HG02642 (cell line): ENCODE data around the gene LHFPL3.

Source experiments
- ATAC-seq: cut with Tn5 transposase; IDR thresholded peaks from one replicate; pipeline ENCODE4 v1.9.1; 2021; ENCODE audit warnings: mild to moderate bottlenecking; ENCODE audit not compliant: unreplicated experiment, poor library complexity

Gene LHFPL3

GRCh38 chr7:104469166-104469820 lies 140.9 kb downstream of the LHFPL3 start:
- ATAC-seq: no peak

DNA sequence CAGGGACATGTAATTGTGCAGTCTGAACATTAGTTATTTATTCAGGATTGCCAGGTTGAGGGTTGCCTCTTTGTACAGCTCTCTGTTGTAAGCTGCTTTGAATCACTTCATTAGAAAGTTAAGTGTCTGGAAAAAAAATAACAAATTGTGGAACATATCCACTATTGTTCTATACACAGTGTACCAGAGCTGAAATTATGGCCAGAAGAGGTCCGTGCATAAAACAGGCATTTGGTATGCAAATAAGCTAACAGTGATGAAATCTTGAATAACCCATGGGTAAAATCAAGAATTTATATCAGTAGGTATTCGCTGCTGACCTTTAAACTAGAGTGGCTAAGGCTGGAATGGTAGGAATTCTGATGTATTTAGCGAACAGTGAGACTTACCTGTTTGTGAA lies 152.1 kb downstream of the LHFPL3 start:
- ATAC-seq: no peak

DNA sequence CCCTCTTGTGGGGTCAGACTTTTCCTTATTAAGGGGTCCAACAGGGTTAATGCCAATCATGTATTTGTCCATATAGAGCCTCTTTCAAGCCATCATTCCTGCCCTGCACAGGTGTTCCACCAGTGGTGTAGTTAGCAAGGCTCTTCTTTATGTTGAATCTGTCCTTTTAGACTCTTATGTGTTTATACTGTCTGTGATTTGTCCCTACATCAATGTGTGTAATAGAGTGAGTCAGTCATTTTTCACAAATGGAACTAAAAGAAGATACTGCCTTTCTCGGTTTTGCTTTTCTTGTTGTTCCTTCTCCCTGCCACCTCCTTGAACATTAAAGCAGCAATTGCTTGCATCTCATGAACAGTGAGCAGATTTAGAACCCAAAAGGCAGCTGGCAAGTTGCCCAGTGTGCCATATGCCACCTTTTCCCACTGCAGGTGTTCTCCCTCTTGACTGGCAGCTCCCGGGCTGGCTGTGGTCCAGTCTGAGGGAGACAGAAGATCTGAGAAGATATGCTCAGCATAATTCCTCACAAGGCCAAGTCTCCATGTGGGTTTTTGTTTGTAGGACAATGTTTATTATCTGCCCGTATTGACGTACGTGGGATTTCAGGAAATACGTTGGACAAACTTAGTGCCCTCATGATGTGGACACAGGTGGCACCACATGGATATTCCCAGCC lies 154.1 kb downstream of the LHFPL3 start:
- ATAC-seq: no peak

- ATAC-seq: no peak
Observed at GRCh38 chr7:104486931-104487330, 158.5 kb downstream of the LHFPL3 start.

DNA sequence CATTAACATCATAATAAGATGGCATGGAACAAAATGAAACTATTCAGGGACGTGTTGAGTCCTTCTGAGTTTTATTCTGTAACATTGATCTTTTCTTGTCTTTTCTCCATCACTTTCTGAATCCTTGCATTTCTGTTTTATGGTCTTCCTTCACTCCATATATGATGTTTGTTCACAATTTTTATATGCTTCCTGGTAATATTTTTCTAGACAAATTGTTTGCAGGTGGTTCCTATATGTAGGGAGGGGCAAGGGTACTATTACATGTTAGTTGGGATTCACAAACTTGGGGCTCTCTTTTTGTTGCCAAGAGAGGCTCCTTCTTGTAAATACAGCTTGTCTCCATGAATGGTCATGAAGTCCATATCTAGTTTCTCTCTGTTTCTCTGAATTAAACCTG lies 159.2 kb downstream of the LHFPL3 start:
- no peak for ATAC-seq

DNA sequence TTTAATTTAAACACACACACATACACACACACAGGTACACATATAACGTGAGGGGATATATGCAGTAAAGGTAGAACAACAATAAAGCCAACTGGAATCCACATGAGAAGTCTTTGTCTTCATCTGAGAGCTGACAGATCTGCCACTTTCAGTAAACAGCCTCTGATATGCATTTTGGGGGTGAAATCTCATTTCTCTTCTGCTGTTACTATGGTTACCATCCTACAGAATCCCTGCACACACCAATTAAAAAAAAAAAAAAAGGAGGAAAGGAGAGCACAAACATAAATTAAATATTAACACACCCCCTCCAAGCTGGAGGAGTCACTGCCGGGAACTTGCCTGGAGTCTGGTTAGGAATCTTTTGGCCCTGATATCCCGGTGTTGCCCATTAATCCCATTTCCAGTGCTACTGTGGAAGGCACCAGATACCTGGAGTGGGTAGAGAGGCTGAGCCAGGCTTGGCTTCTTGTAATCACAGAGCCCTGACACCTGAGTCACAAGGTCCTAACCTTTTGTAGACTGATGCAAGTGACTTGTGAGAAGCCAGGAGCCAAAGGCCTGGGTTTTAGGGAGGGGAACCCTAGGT lies 169.1 kb downstream of the LHFPL3 start:
- no peak for ATAC-seq

GRCh38 chr7:104499975-104500374 lies 171.6 kb downstream of the LHFPL3 start:
- no peak for ATAC-seq

- no peak for ATAC-seq
Observed at GRCh38 chr7:104509874-104510273, 181.5 kb downstream of the LHFPL3 start.

DNA sequence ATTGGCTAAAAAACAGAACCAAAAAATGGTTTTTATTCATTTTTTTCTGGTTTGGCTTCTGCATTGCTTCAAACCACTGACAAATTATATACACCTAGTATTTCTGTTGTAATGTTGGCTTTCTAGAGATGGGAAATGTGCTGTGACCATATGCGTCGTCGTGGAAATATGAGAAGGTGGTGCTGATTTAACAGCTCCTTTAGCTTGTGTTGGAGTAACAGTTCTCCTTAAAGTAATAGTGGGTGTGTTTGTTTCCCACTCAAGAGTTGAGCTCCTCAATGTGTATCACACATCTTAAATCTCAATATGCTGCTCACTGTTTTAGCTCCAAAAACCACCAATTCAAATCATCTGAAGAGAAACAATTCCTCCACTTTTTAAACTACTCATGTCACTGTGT lies 196.4 kb downstream of the LHFPL3 start:
- ATAC-seq: no peak

- no peak for ATAC-seq
Observed at GRCh38 chr7:104528142-104528541, 199.7 kb downstream of the LHFPL3 start.

DNA sequence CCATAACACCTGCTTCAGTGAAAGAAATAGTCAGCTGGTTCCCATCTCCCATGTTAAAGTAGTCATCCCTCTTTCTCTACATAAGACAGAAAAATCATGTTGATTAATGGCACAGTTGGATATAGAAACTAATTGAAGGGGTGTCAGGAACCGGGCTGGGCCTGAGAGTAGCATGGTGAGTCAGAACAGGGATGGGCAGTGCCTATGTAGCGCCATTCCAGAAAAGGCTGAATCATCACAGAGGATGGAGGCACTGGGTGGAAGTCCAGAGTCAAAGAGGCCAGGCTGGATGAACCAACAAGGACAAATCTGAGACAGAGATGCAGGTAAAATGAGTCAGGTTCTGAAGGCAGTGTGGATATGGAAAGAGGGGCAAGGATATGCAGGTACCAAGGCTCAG lies 201.2 kb downstream of the LHFPL3 start:
- no peak for ATAC-seq

DNA sequence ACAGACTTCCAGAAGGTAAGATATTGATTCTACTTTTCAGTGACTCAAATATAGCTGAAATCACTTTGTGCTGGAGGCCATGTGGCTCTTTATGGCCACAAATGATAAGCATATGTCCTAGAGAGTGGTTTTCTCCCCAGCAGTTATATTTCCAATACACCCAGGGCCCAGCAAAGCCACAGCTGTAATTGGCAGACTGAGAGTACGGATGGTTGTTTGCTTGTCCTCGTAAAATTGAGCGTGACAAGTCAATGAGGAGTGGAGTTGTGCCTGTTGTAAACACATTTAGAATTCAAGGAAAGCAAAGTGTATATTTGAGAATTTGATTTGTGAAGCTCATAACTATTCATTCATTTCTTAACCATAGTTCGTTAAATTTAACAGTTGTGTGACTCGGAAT lies 201.8 kb downstream of the LHFPL3 start:
- ATAC-seq: no peak

- ATAC-seq: no peak
Observed at GRCh38 chr7:104534149-104534548, 205.7 kb downstream of the LHFPL3 start.

GRCh38 chr7:104535841-104536240 lies 207.4 kb downstream of the LHFPL3 start:
- ATAC-seq: no peak

DNA sequence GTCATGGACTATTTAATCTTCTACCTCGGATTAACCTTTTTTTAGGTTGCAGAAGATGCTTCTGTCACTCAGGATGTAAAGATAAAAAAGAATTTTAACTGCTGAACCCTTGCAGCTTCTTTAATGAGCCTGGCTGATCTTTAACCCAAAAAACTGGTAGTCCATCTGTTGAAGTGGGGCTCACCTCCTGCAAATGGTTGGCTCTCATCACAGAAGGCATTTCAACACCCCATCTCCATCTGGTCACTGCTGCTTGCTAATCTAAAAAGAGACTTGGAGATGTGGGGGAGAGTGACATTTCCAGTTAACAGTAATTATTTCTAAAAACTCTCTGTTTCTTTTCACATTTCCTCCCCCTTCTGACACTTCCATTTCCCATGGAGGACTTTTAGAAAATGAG lies 208.6 kb downstream of the LHFPL3 start:
- ATAC-seq: no peak

- ATAC-seq: no peak
Observed at GRCh38 chr7:104538152-104538551, 209.7 kb downstream of the LHFPL3 start.

DNA sequence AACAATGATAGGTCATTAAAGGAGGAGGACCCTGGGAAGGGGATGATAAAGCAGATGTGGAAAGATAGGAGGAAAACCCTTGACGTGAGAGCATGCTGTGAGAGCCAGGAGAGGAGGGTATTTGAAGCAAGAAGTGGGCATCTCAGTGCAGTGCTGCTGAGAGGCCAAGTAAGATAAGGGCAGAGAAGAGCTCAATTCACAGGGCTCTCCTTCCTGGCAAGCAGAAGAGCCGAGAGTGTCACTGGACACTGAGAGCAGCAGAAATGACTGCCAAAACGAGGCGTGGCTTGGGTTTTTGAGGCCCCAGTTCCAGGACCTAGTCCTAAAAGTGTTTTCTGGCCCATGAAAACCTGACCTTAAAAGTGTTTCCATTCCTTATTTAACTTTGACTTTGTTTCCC lies 213.5 kb downstream of the LHFPL3 start:
- no peak for ATAC-seq

DNA sequence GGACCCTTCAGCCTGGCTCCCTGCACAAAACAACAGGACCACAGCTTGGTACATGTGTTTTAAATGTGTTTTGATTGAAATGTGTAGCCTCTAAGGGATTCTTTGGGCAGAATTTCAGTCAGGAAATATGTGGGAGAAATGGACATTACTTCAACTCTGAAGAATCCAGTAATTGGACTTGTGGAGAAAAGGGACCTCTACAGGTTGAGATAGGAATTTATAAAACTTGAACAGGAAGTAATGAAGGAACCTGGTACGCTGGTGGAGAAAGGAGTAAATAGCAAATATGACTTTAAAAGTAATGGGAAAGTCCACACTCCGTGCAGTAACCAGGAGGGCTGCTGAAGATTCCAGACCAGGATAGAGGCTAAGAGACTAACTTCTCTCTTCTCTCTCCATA lies 220.5 kb downstream of the LHFPL3 start:
- no peak for ATAC-seq

- ATAC-seq: no peak
Observed at GRCh38 chr7:104550362-104550761, 222.0 kb downstream of the LHFPL3 start.

GRCh38 chr7:104551226-104551625 lies 222.8 kb downstream of the LHFPL3 start:
- no peak for ATAC-seq

- no peak for ATAC-seq
Observed at GRCh38 chr7:104552102-104552501, 223.7 kb downstream of the LHFPL3 start.

GRCh38 chr7:104553074-104553473 lies 224.7 kb downstream of the LHFPL3 start:
- ATAC-seq: no peak
